Mesenchymal stem cell (in vitro differentiated cells and primary cell): ENCODE measurements around the gene STUB1.
A peak's percentile ranks its signal among the peaks of the same experiment; 100 is the strongest.

Source experiments
- DNase-seq: peaks from one replicate; pipeline ENCODE4 v3.0.0-alpha.2; 2013
- H2AFZ ChIP-seq: one replicate; pipeline ENCODE4 v1.6.1; 2013; ENCODE audit warnings: low read depth, mild to moderate bottlenecking, control low read depth, inconsistent platforms, low read length, moderate library complexity
- H2AK5ac ChIP-seq: 2 replicates; pipeline ENCODE4 v1.6.1; 2013; ENCODE audit warnings: low read length, moderate library complexity, mild to moderate bottlenecking, inconsistent platforms; ENCODE audit not compliant: severe bottlenecking
- H2BK120ac ChIP-seq: one replicate; pipeline ENCODE4 v1.6.1; 2013; ENCODE audit warnings: low read depth, mild to moderate bottlenecking, inconsistent platforms, low read length, moderate library complexity
- H2BK12ac ChIP-seq, 2 experiments: one replicate each; pipeline ENCODE4 v1.6.1; 2013; ENCODE audit warnings: inconsistent platforms in 2 of 2, low read length in 2 of 2, mild to moderate bottlenecking in 2 of 2, moderate library complexity in 2 of 2, control low read depth in 1 of 2
- H2BK15ac ChIP-seq: one replicate; pipeline ENCODE4 v1.6.1; 2013; ENCODE audit warnings: mild to moderate bottlenecking, low read depth, inconsistent platforms; ENCODE audit not compliant: poor library complexity, severe bottlenecking
- H2BK5ac ChIP-seq: 2 replicates; pipeline ENCODE4 v1.6.1; 2013; ENCODE audit warnings: low read depth, mild to moderate bottlenecking, low read length, control low read depth, inconsistent platforms; ENCODE audit not compliant: poor library complexity, severe bottlenecking
- H3K14ac ChIP-seq, 2 experiments: one replicate each; pipeline ENCODE4 v1.6.1; 2013; ENCODE audit warnings: inconsistent platforms in 2 of 2, low read length in 2 of 2, control low read depth in 1 of 2, mild to moderate bottlenecking in 1 of 2, moderate library complexity in 1 of 2
- H3K18ac ChIP-seq, 2 experiments: one replicate each; pipeline ENCODE4 v1.6.1; 2013; ENCODE audit warnings: inconsistent platforms in 2 of 2, low read length in 2 of 2, control low read depth in 1 of 2, low read depth in 1 of 2, mild to moderate bottlenecking in 1 of 2
- H3K23ac ChIP-seq, 2 experiments: one replicate each; pipeline ENCODE4 v1.6.1; 2013; ENCODE audit warnings: inconsistent platforms in 2 of 2, low read length in 2 of 2, mild to moderate bottlenecking in 2 of 2, moderate library complexity in 2 of 2, control low read depth in 1 of 2
- H3K27ac ChIP-seq: 2 replicates; pipeline ENCODE4 v1.5.1; 2013; ENCODE audit warnings: mild to moderate bottlenecking, moderate library complexity, low read length, control low read depth, inconsistent platforms; ENCODE audit not compliant: poor library complexity, severe bottlenecking
- H3K27me3 ChIP-seq, 2 experiments: 2 replicates each; pipeline versions ENCODE4 v1.6.1 to v1.7.0; 2013; ENCODE audit warnings: low read length in 2 of 2, mild to moderate bottlenecking in 2 of 2, moderate library complexity in 2 of 2, control low read depth in 1 of 2, inconsistent platforms in 1 of 2; ENCODE audit not compliant: control insufficient read depth in 1 of 2, insufficient read depth in 1 of 2
- H3K36me3 ChIP-seq, 2 experiments: 2 replicates each; pipeline versions ENCODE4 v1.6.1 to v1.7.0; 2013; ENCODE audit warnings: low read length in 2 of 2, control low read depth in 1 of 2, inconsistent platforms in 1 of 2, low read depth in 1 of 2, mild to moderate bottlenecking in 1 of 2; ENCODE audit not compliant: insufficient read depth in 2 of 2, control insufficient read depth in 1 of 2
- H3K4ac ChIP-seq, 2 experiments: one replicate each; pipeline ENCODE4 v1.6.1; 2013; ENCODE audit warnings: inconsistent platforms in 2 of 2, low read length in 2 of 2, mild to moderate bottlenecking in 2 of 2, moderate library complexity in 2 of 2, control low read depth in 1 of 2, low read depth in 1 of 2
- H3K4me1 ChIP-seq: 2 replicates; pipeline ENCODE4 v1.6.1; 2013; ENCODE audit warnings: low read depth, low read length, control low read depth; ENCODE audit not compliant: control insufficient read depth, insufficient read depth
- H3K4me2 ChIP-seq: 2 replicates; pipeline ENCODE4 v1.6.1; 2013; ENCODE audit warnings: low read length, mild to moderate bottlenecking, inconsistent platforms; ENCODE audit not compliant: poor library complexity, severe bottlenecking
- H3K4me3 ChIP-seq, 2 experiments: 2 replicates each; pipeline versions ENCODE4 v1.5.1 to v1.7.0; 2013; ENCODE audit warnings: low read length in 2 of 2, mild to moderate bottlenecking in 2 of 2, control low read depth in 1 of 2, low read depth in 1 of 2; ENCODE audit not compliant: insufficient read depth in 1 of 2
- H3K79me1 ChIP-seq: replicated peaks from 2 replicates; pipeline ENCODE4 v1.6.1; 2013; ENCODE audit warnings: mild to moderate bottlenecking, control low read depth, low read length, inconsistent platforms; ENCODE audit not compliant: poor library complexity, severe bottlenecking
- H3K9ac ChIP-seq: 2 replicates; pipeline ENCODE4 v1.7.0; 2013; ENCODE audit warnings: mild to moderate bottlenecking, low read length, moderate library complexity
- H3K9me3 ChIP-seq: 2 replicates; pipeline ENCODE4 v1.7.0; 2013; ENCODE audit warnings: mild to moderate bottlenecking, low read length; ENCODE audit not compliant: control insufficient read depth
- H4K8ac ChIP-seq: one replicate; pipeline ENCODE4 v1.6.1; 2013; ENCODE audit warnings: inconsistent platforms, mild to moderate bottlenecking, low read length, moderate library complexity
- H4K91ac ChIP-seq: one replicate; pipeline ENCODE4 v1.6.1; 2013; ENCODE audit warnings: mild to moderate bottlenecking, low read length, inconsistent platforms
- WGBS: methylation state at CpG from one replicate; pipeline ENCODE4 v1.1.7; 2013; ENCODE audit warnings: mixed read lengths; 5-methylcytosine and 5-hydroxymethylcytosine counted together

The STUB1 gene

DNA sequence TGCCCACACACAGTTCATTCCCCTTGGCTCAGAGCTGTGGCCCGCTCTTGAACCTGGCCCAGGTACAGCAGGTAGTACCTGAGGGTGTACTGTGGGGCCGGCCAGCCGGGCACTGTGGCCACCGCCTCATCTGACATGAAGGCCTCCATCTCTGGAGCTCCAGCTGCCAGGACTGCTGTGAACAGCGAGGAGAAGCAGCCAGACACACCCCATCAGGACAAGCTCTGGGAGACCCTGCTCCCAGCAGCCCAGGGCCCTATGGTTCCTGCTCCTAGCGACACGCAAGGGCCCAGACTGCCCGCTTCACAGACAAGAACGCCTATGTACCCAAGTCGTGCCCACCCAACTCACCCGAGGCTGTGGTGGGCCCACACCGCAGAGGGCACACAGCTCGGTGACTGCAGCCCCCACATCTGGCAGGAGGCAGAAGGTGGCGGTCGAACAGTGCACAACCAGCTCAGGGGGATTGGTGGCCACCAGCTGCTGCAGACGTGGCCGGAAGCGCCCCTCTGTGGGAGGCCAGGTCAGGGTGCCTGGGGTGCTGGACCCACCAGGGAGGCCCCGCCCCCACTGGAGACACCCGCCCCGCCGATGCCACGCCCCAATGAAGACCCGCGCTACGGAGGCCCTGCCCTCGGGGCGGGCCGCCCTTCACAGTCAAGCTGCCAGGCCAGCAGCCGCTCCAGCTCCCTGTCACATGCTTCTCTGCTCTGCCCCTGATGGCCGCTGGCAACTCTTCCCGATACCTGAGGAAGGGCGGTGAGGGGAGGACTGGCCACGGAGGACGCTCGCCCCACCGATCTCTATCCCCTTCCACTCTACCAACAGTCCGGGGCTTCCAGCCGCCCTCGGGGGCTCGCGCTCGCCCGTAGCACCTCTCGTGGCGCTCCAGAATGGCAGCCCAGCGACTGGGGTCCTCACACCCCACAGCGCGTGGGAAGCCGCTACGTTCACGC is 1.1 kb upstream of the STUB1 start:
- no peak overlapping the region for H3K23ac ChIP-seq
- H3K27ac ChIP-seq, result peak overlapping the region; percentile 83
- peak overlapping the region; percentile 15 for H2BK15ac ChIP-seq
- H2BK5ac ChIP-seq, result no peak overlapping the region
- H4K8ac ChIP-seq, result peak overlapping the region; percentile 86
- H3K27me3 ChIP-seq, result no peaks in the 10 kb centered on the region
- peak overlapping the region; percentile 70 for H4K91ac ChIP-seq
- peaks cover 68% of the 10 kb centered on the region for H3K4me1 ChIP-seq
- peaks cover 22 to 51% of the 10 kb centered on the region in 2 experiments for H3K36me3 ChIP-seq
- H3K79me1 ChIP-seq, result peaks cover 6% of the 10 kb centered on the region
- H3K4me2 ChIP-seq, result peak overlapping the region; percentile 88
- H3K14ac ChIP-seq, result peak overlapping the region in 1 of 2 experiments; percentile 92
- H2AFZ ChIP-seq, result peak overlapping the region; percentile 33
- DNase-seq, result peak; percentile 67
- WGBS, result 38% methylated on average over 46 of the region's 52 CpGs
- H2BK120ac ChIP-seq, result no peak overlapping the region
- peak overlapping the region; percentile 1 for H2AK5ac ChIP-seq
- H3K18ac ChIP-seq, result peak overlapping the region; percentile 50 to 95
- peak overlapping the region; percentile 14 to 70 for H2BK12ac ChIP-seq
- H3K4ac ChIP-seq, result peak overlapping the region; percentile 10 to 92
- peak overlapping the region; percentile 55 for H3K9ac ChIP-seq
- H3K4me3 ChIP-seq, result peak overlapping the region; percentile 52 to 80
- no peaks in the 10 kb centered on the region for H3K9me3 ChIP-seq

- Histone ChIP-seq H3K36me3 (peaks cover 29 to 58% of the 10 kb centered on the region in 2 experiments), H2AK5ac (no peak overlapping the region), H3K23ac (no peak overlapping the region), H3K27me3 (no peaks in the 10 kb centered on the region), H3K9ac (peak overlapping the region; percentile 94), H3K4me1 (peaks cover 71% of the 10 kb centered on the region), H3K79me1 (peaks cover 14% of the 10 kb centered on the region), H4K91ac (peak overlapping the region; percentile 52), H3K27ac (peak overlapping the region; percentile 59), H2BK5ac (peak overlapping the region; percentile 20), H2BK12ac (no peak overlapping the region), H2AFZ (no peak overlapping the region), H4K8ac (peak overlapping the region; percentile 72), H3K4ac (peak overlapping the region; percentile 65 to 91), H3K4me3 (peak overlapping the region; percentile 80 to 93), H3K4me2 (peak overlapping the region; percentile 83), H3K9me3 (no peaks in the 10 kb centered on the region), H3K18ac (peak overlapping the region; percentile 50 to 76), H3K14ac (peak overlapping the region in 1 of 2 experiments; percentile 80), H2BK120ac (peak overlapping the region; percentile 45), H2BK15ac (no peak overlapping the region)
- no peak for DNase-seq
- under 1% methylated on average over 38 of the region's 38 CpGs for WGBS
Measured at GRCh38 chr16:680625-680945, 375 bp downstream of the STUB1 start.

GRCh38 chr16:680967-681745 is 946 bp downstream of the STUB1 start:
- Histone ChIP-seq H4K91ac (no peak overlapping the region), H3K79me1 (peaks cover 19% of the 10 kb centered on the region), H2BK15ac (no peak overlapping the region), H3K18ac (no peak overlapping the region), H3K36me3 (peaks cover 29 to 64% of the 10 kb centered on the region in 2 experiments), H3K4me1 (peaks cover 70% of the 10 kb centered on the region), H3K4me2 (peak overlapping the region; percentile 83), H2AK5ac (no peak overlapping the region), H3K27ac (peak overlapping the region; percentile 59), H2BK120ac (peak overlapping the region; percentile 15), H3K4me3 (peak overlapping the region; percentile 80 to 93), H3K14ac (peak overlapping the region in 1 of 2 experiments; percentile 88), H2BK5ac (no peak overlapping the region), H2BK12ac (peak overlapping the region in 1 of 2 experiments; percentile 31), H4K8ac (no peak overlapping the region), H3K4ac (peak overlapping the region; percentile 33 to 91), H3K9ac (peak overlapping the region; percentile 94), H3K23ac (peak overlapping the region in 1 of 2 experiments; percentile 85), H3K9me3 (no peaks in the 10 kb centered on the region), H2AFZ (peak overlapping the region; percentile 3), H3K27me3 (no peaks in the 10 kb centered on the region)
- DNase-seq, result peak; percentile 58
- WGBS, result 59% methylated on average over 44 of the region's 44 CpGs
